Lower leg skin (tissue), 4 donors: ENCODE results near the gene TRIP4. TPM values are rescaled to one million over a fixed set of nuclear protein-coding genes. Genes with fewer than 3 reads are reported as not detected.

Experiments
- DNase-seq, 2 donors: peaks; one replicate each; pipeline ENCODE4 v3.0.0-alpha.2; 2019; ENCODE audit warnings: low spot score in 2 of 2
- H3K4me3 ChIP-seq: fragments of 200-600 bp; sonication (generic); 2 replicates; pipeline ENCODE4 v1.5.1; 2017; ENCODE audit warnings: mild to moderate bottlenecking, low read depth; ENCODE audit not compliant: poor library complexity, severe bottlenecking
- POLR2A ChIP-seq, 2 donors: fragments of 450-650 bp; IDR thresholded peaks; one replicate each; pipeline ENCODE4 v1.6.1; 2016 to 2017; ENCODE audit warnings: antibody characterized with exemption in 2 of 2, mild to moderate bottlenecking in 1 of 2, moderate library complexity in 1 of 2
- WGBS, 2 donors: methylation state at CpG; one replicate each; pipeline ENCODE4 v1.1.5; 2018; 5-methylcytosine and 5-hydroxymethylcytosine counted together
- intact Hi-C: fragments of 100-400 bp; cut with DNase I; formaldehyde crosslinking; loops from one replicate; pipeline ENCODE4 v1.15.0; 2023; ENCODE audit warnings: low total_unique reads
- total RNA-seq, 4 donors: library from RNA; depleted of rRNA; stranded (reverse); fragments of >200 nt; gene quantifications; one replicate each; pipeline ENCODE4 v1.1.0, GENCODE V29; 2016
- TF ChIP-seq, protein P1 (sequence below), 3 donors: fragments of 450-650 bp; IDR thresholded peaks; one replicate each; pipeline ENCODE4 v1.5.1; 2016; ENCODE audit warnings: antibody characterized with exemption in 3 of 3, mild to moderate bottlenecking in 3 of 3, moderate library complexity in 2 of 3

TRIP4 gene
- total RNA-seq, 4 donors from 2014 or later = 9.7 to 13.8 (median 13.1) TPM

DNA sequence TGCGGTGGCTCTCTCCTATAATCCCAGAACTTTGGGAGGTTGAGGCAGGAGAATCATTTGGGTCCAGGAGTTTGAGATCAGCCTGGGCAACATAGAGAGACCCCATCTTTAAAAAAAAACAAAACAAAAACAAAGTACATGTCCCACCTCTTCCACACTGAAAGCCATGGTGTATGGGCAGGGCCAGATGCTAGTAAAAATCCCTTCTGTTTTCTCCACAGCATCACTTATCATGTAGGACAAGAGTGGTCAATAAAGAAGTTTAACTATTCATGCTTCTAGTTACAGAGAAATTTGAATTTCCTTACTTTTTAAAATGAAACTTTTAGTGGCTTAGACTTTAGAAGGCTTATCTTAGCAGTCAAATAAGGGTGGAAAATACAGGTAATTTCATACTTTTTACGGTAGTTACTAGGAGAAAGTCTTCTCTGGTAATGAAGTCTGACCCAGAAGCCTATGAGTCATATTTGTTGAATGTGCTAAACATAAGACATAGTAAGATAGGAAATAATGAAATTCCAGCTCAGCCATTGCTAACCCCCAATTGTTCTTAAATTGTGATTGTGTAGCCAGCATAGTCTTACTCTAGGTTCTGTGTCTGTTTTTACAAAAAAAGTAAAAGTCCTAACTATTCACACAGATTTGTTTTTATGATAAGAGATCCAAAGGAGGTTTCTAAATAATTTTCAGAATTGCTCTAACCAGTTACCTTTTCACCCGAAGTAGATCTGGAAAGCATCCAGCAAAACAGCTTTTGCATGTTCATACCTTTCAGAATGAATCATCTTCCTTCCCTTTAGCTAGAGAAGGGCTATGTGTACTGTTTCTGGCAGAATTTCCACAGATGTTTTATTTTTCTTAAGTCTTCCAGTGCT lies 56.3 kb downstream of the TRIP4 start:
- H3K4me3 ChIP-seq = no peak overlapping the region
- no peak for DNase-seq
- TF ChIP-seq POLR2A (IDR thresholded peaks at IDR 0.05) = no peak
- TF ChIP-seq, protein P1, sequence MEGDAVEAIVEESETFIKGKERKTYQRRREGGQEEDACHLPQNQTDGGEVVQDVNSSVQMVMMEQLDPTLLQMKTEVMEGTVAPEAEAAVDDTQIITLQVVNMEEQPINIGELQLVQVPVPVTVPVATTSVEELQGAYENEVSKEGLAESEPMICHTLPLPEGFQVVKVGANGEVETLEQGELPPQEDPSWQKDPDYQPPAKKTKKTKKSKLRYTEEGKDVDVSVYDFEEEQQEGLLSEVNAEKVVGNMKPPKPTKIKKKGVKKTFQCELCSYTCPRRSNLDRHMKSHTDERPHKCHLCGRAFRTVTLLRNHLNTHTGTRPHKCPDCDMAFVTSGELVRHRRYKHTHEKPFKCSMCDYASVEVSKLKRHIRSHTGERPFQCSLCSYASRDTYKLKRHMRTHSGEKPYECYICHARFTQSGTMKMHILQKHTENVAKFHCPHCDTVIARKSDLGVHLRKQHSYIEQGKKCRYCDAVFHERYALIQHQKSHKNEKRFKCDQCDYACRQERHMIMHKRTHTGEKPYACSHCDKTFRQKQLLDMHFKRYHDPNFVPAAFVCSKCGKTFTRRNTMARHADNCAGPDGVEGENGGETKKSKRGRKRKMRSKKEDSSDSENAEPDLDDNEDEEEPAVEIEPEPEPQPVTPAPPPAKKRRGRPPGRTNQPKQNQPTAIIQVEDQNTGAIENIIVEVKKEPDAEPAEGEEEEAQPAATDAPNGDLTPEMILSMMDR (IDR thresholded peaks at IDR 0.05) = no peak
- WGBS, 2 donors = 52 to 53% methylated on average over 3 of the region's 3 CpGs
- intact Hi-C loops = no loop called here

DNA sequence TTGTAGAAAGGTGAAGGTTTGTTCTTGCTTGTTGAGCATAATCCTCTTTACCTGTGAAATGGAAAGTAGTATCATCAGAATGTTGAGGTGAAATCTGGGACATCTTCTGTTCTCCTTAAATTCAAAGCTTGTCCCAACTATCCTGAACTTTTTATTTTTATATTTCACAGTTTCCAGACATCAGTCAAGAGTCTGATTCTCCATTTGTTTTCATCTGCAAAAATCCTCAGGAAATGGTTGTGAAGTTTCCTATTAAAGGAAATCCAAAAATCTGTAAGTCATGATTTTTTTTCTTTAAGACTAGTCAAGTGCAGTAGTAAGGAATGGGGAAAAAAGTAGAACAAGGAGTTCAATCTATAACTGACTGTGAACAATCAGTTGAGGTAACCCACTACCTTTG lies 57.2 kb downstream of the TRIP4 start:
- no peak for TF ChIP-seq POLR2A (IDR thresholded peaks at IDR 0.05)
- intact Hi-C loops = no loop called here
- no peak overlapping the region for H3K4me3 ChIP-seq
- no peak for DNase-seq

DNA sequence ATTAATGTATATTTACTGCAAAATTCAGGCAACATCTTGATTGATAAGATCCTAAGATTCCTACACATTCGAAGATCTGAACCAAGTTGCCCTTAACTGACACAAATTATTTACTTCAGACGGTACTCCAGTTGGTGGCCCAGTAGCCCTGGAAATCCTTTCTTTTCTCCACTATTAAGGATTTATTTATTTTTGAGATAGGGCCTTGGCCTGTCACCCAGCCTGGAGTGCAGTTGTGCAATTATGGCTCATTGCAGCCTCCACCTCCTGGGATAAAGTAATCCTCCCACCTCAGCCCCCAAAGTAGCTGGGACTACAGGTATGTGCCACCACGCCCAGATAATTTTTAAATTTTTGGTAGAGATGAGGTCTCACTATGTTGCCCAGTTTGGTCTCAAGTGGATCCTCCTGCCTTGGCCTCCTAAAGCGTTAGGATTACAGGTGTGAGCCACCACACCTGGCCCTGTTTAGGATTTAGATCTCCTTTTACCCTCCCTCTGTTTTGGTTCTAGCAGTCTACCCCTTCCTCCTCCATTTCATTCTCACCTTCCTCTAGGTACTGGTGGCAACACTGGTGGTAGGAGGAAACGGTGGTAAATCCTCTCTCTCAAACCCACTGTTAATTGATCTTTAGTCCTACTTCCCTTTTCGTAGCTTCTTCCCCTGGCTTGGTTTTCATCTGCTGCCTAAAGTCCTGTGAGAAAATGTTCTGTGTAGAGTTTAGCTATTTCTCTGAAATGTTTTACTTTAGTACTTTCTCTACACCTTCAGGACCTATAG lies 60.1 kb downstream of the TRIP4 start:
- no peak for DNase-seq
- TF ChIP-seq, protein P1 (IDR thresholded peaks at IDR 0.05) = no peak
- TF ChIP-seq POLR2A (IDR thresholded peaks at IDR 0.05) = no peak
- 90 to 95% methylated on average over 6 of the region's 6 CpGs for WGBS, 2 donors
- no peak overlapping the region for H3K4me3 ChIP-seq
- intact Hi-C loops = no loop called here

DNA sequence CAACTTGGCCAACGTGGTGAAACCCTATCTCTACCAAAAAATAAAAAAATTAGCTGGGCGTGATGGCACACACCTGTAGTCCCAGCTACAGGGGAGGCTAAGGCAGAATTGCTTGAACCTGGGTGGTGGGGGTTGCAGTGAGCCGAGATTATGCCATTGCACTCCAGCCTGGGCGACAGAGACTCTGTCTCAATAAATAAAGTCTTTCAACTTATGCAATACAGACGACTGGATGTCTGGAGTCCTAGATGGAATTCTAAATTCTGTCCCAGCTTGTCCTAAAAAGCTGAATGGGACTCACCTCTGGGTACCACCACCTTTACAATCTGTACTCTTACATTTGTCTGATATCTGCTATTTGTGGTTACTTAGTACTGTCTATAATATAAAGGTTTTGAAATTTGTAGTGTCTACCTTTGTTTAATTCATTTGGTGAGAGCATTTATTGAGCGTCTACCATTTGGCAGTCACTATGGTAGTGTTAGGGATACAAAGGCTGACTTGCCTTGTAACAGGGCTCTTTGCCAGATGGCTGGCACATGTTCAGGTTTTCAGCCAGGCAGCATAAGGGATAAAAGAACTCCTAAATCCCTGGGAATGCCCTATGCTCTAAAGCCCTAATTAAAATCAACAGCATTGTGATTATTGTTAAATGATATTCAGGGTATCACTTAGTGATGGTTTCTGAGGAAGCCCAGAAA lies 65.5 kb downstream of the TRIP4 start:
- intact Hi-C loops = no loop called here
- H3K4me3 ChIP-seq = no peak overlapping the region
- no peak for DNase-seq
- 58 to 60% methylated on average over 6 of the region's 6 CpGs for WGBS, 2 donors
- TF ChIP-seq POLR2A (IDR thresholded peaks at IDR 0.05) = no peak
- TF ChIP-seq, protein P1 (IDR thresholded peaks at IDR 0.05) = no peak

DNA sequence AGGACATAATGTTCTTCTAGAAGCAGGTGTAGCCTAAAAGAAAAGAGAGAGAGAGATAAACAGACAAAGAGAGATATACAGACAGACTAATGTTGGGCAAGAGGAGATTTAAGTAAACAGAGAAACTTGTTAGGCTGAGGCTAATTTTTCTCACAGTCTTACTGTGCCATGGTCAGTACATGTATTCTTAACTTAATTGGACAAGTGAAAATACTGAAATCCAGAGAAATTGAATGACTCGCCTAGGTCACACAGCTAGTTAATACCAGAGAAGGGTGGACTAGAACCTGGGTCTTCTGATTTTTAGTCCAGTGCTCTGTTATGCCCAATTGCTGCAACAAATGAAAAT lies 66.0 kb downstream of the TRIP4 start:
- no peak for TF ChIP-seq POLR2A (IDR thresholded peaks at IDR 0.05)
- TF ChIP-seq, protein P1 (IDR thresholded peaks at IDR 0.05) = no peak
- no peak overlapping the region for H3K4me3 ChIP-seq
- intact Hi-C loops = no loop called here
- no peak for DNase-seq
- 86 to 94% methylated on average over 1 of the region's 1 CpG for WGBS, 2 donors

DNA sequence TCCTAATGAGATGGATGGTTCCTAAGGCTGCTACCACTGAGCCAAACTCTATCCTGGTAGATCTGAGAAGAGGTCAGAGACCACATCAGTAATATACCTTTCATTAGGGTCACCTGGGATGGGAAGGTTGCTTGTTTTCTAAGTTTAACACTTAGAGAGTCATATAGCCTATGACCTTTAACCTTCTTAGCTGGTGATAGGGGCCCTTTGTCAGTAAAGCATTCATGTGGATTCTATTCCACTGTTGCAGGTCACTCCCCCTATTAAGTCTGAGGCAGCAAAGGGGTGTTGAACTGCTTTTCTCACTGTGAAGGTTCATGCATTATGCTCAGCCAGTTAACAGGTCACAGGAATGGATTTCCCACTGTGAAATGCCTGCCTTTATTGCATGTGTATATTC lies 66.6 kb downstream of the TRIP4 start:
- no peak overlapping the region for H3K4me3 ChIP-seq
- DNase-seq = no peak
- no peak for TF ChIP-seq POLR2A (IDR thresholded peaks at IDR 0.05)
- TF ChIP-seq, protein P1 (IDR thresholded peaks at IDR 0.05) = no peak
- intact Hi-C loops = no loop called here
